Measurements from ENCODE around the gene HLA-DQB2. TPM values are rescaled to one million over a fixed set of nuclear protein-coding genes. Genes with fewer than 3 reads are reported as not detected.

HLA-DQB2 gene
- total RNA-seq, 3 donors from 2014 or later, result 1.1 TPM; not detected in 2

GRCh38 chr6:32799168-32799567 is 35.8 kb upstream of the HLA-DQB2 start:
- no peak for DNase-seq
- Histone ChIP-seq H3K4me3 (no peak overlapping the region), H3K9me3 (no peaks in the 10 kb centered on the region), H3K4me1 (ENCODE audit: low read depth) (no peaks in the 10 kb centered on the region), H3K36me3 (ENCODE audit: low read depth) (no peaks in the 10 kb centered on the region)
- TF ChIP-seq CTCF (IDR thresholded peaks at IDR 0.05), result no peak
- intact Hi-C loops (cut with DNase I, micrococcal nuclease), result loop anchor here in 1 of 2 donors (5.0 kb wide), 1 partner anchor 387 kb away; no protein-coding TSS in a partner anchor
- ATAC-seq, result no peak

- Histone ChIP-seq H3K4me1 (ENCODE audit: low read depth) (no peaks in the 10 kb centered on the region), H3K4me3 (no peak overlapping the region), H3K9me3 (no peaks in the 10 kb centered on the region), H3K36me3 (ENCODE audit: low read depth) (no peaks in the 10 kb centered on the region)
- intact Hi-C loops (cut with DNase I, micrococcal nuclease), result loop anchor here in 1 of 2 donors (5.0 kb wide), 1 partner anchor 385 kb away; no protein-coding TSS in a partner anchor
- ATAC-seq, result peak; percentile 87
- DNase-seq, result peak; percentile 66 to 90 (median 81)
- TF ChIP-seq CTCF (IDR thresholded peaks at IDR 0.05), result peak; percentile 84
Observed at GRCh38 chr6:32796848-32797776, 33.8 kb upstream of the HLA-DQB2 start.

- H3K9me3 ChIP-seq, result no peaks in the 10 kb centered on the region
- H3K4me1 ChIP-seq (ENCODE audit: low read depth), result no peaks in the 10 kb centered on the region
- DNase-seq, result no peak
- H3K4me3 ChIP-seq, result no peak overlapping the region
- no peaks in the 10 kb centered on the region for H3K36me3 ChIP-seq (ENCODE audit: low read depth)
- TF ChIP-seq CTCF (IDR thresholded peaks at IDR 0.05), result no peak
- intact Hi-C loops (cut with DNase I, micrococcal nuclease), result no loop called here
- peak; percentile 41 for ATAC-seq
Observed at GRCh38 chr6:32794510-32794909, 31.2 kb upstream of the HLA-DQB2 start.

- Histone ChIP-seq H3K36me3 (ENCODE audit: low read depth) (no peaks in the 10 kb centered on the region), H3K4me1 (ENCODE audit: low read depth) (no peaks in the 10 kb centered on the region), H3K4me3 (no peak overlapping the region), H3K9me3 (no peaks in the 10 kb centered on the region)
- intact Hi-C loops (cut with DNase I, micrococcal nuclease), result no loop called here
- ATAC-seq (no peak), DNase-seq (no peak)
- no peak for TF ChIP-seq CTCF (IDR thresholded peaks at IDR 0.05)
Observed at GRCh38 chr6:32792901-32793435, 29.6 kb upstream of the HLA-DQB2 start.

- DNase-seq (no peak), ATAC-seq (no peak)
- H3K4me3 ChIP-seq, result no peak overlapping the region
- no peak for TF ChIP-seq CTCF (IDR thresholded peaks at IDR 0.05)
- H3K9me3 ChIP-seq, result no peaks in the 10 kb centered on the region
- no peaks in the 10 kb centered on the region for H3K4me1 ChIP-seq (ENCODE audit: low read depth)
- intact Hi-C loops (cut with DNase I, micrococcal nuclease), result no loop called here
- H3K36me3 ChIP-seq (ENCODE audit: low read depth), result no peaks in the 10 kb centered on the region
Observed at GRCh38 chr6:32790306-32790705, 27.0 kb upstream of the HLA-DQB2 start.

Measured in mucosa of descending colon (tissue), 3 donors.